Endothelial cell of umbilical vein (primary cell): ENCODE data around the gene EFCAB13. TPM values are rescaled to one million over a fixed set of nuclear protein-coding genes. Genes with fewer than 3 reads are reported as not detected.

Source experiments
- BruUV-seq: library from RNA; stranded (reverse); fragments of 400-500 nt; replicated peaks from 2 replicates; lab custom pipeline; 2021; lab: Mats Ljungman, UMichigan
- CTCF ChIA-PET: fragments of 300-600, 350-600 bp; sonication (Branson Sonifier 250); formaldehyde crosslinking; loops from one replicate; lab custom pipeline; 2021; ENCODE audit warnings: antibody characterized with exemption, inconsistent platforms; lab: Charles Lee
- POLR2A ChIA-PET: fragments of 300-600, 350-600 bp; sonication (Branson Sonifier 250); formaldehyde crosslinking; loops from one replicate; lab custom pipeline; 2021; ENCODE audit warnings: antibody characterized with exemption, inconsistent platforms; lab: Charles Lee
- DNase-seq: peaks from one replicate; pipeline ENCODE4 v3.0.0-alpha.2; 2011; ENCODE audit warnings: low read depth, low spot score
- FAIRE-seq: peaks from 2 replicates; lab custom pipeline; 2011; peaks lifted over from hg19 to GRCh38; lab: Jason Lieb, UNC
- H2AFZ ChIP-seq: 2 replicates; pipeline ENCODE4 v1.6.0; 2012; ENCODE audit warnings: low read depth, low read length, control low read depth, inconsistent platforms
- H3K27ac ChIP-seq: 2 replicates; pipeline ENCODE4 v1.5.1; 2011; ENCODE audit warnings: low read depth, mild to moderate bottlenecking, control low read depth, low read length, moderate library complexity; ENCODE audit not compliant: insufficient read depth
- H3K27me3 ChIP-seq, 2 experiments: 2 replicates each; pipeline versions ENCODE4 v1.6.0 to v1.6.1; 2011; ENCODE audit warnings: low read length in 2 of 2, mixed read lengths in 1 of 2; ENCODE audit not compliant: control insufficient read depth in 2 of 2, insufficient read depth in 2 of 2
- H3K36me3 ChIP-seq, 2 experiments: 2 replicates in 1 of 2; 3 replicates in 1 of 2; pipeline ENCODE4 v1.5.1; 2011; ENCODE audit warnings: low read length in 2 of 2, mild to moderate bottlenecking in 1 of 2, moderate library complexity in 1 of 2; ENCODE audit not compliant: control insufficient read depth in 2 of 2, insufficient read depth in 2 of 2; ENCODE audit errors: extremely low read depth in 1 of 2
- H3K4me1 ChIP-seq: 3 replicates; pipeline ENCODE4 v1.5.1; 2011; ENCODE audit warnings: mild to moderate bottlenecking, low read length; ENCODE audit not compliant: control insufficient read depth, insufficient read depth; ENCODE audit errors: extremely low read depth
- H3K4me2 ChIP-seq: 2 replicates; pipeline ENCODE4 v1.6.1; 2011; ENCODE audit warnings: low read length, control low read depth, mixed read lengths; ENCODE audit not compliant: insufficient read depth
- H3K4me3 ChIP-seq, 3 experiments: fragments of 200-600 bp in 1 of 3; sonication (generic), shearing (Covaris generic) in 1 of 3; replicated peaks in 1 of 3; 2 replicates each; pipeline ENCODE4 v1.5.1; 2011 to 2016; ENCODE audit warnings: control low read depth in 3 of 3, low read length in 3 of 3, mild to moderate bottlenecking in 2 of 3, inconsistent platforms in 1 of 3, low read depth in 1 of 3, moderate library complexity in 1 of 3; ENCODE audit not compliant: insufficient read depth in 1 of 3
- H3K79me2 ChIP-seq: 2 replicates; pipeline ENCODE4 v1.6.0; 2012; ENCODE audit warnings: low read length, inconsistent platforms; ENCODE audit not compliant: control insufficient read depth, insufficient read depth
- H3K9ac ChIP-seq: replicated peaks from 2 replicates; pipeline ENCODE3; 2011; ENCODE audit warnings: low read length, control low read depth; ENCODE audit not compliant: insufficient read depth; ENCODE audit errors: extremely low read depth
- H3K9me1 ChIP-seq: replicated peaks from 3 replicates; pipeline ENCODE4 v1.6.0; 2011; ENCODE audit warnings: mild to moderate bottlenecking, low read length; ENCODE audit not compliant: control insufficient read depth, insufficient read depth; ENCODE audit errors: extremely low read depth
- H3K9me3 ChIP-seq: replicated peaks from 2 replicates; pipeline ENCODE4 v1.5.1; 2012; ENCODE audit warnings: low read length, inconsistent platforms; ENCODE audit not compliant: control insufficient read depth, insufficient read depth
- H4K20me1 ChIP-seq: replicated peaks from 2 replicates; pipeline ENCODE3; 2011; ENCODE audit warnings: mild to moderate bottlenecking, low read length; ENCODE audit not compliant: control insufficient read depth, insufficient read depth; ENCODE audit errors: extremely low read depth
- CTCF ChIP-seq, 2 donors: IDR thresholded peaks; 1 replicate in 1 of 2; 2 replicates in 1 of 2; pipeline ENCODE4 v1.5.1; 2011; ENCODE audit warnings: low read length in 2 of 2, mild to moderate bottlenecking in 2 of 2, moderate library complexity in 2 of 2, control low read depth in 1 of 2, inconsistent platforms in 1 of 2, low read depth in 1 of 2; ENCODE audit not compliant: insufficient read depth in 1 of 2; ENCODE audit errors: extremely low read depth in 1 of 2
- EZH2 ChIP-seq: IDR thresholded peaks from 2 replicates; pipeline ENCODE4 v1.6.1; 2012; ENCODE audit warnings: borderline replicate concordance, low read depth, mild to moderate bottlenecking, moderate library complexity, low read length, inconsistent platforms; ENCODE audit not compliant: severe bottlenecking
- FOS ChIP-seq: IDR thresholded peaks from 2 replicates; pipeline ENCODE4 v1.6.1; 2011; ENCODE audit warnings: mild to moderate bottlenecking, low read length, moderate library complexity, borderline replicate concordance; ENCODE audit not compliant: insufficient read depth
- GATA2 ChIP-seq: IDR thresholded peaks from 2 replicates; pipeline ENCODE4 v1.7.0; 2011; ENCODE audit warnings: low read depth, mild to moderate bottlenecking, moderate library complexity, mixed read lengths, low read length; ENCODE audit not compliant: insufficient read length, insufficient read depth
- JUN ChIP-seq: IDR thresholded peaks from 2 replicates; pipeline ENCODE4 v1.6.1; 2011; ENCODE audit warnings: borderline replicate concordance, low read depth; ENCODE audit not compliant: insufficient read length, insufficient read depth
- MAX ChIP-seq: IDR thresholded peaks from 2 replicates; pipeline ENCODE4 v1.6.1; 2011; ENCODE audit not compliant: insufficient read depth, insufficient read length
- MYC ChIP-seq: IDR thresholded peaks from one replicate; pipeline ENCODE4 v1.6.1; 2011; ENCODE audit warnings: mild to moderate bottlenecking, low read depth, low read length
- POLR2A ChIP-seq: IDR thresholded peaks from 2 replicates; pipeline ENCODE4 v1.6.1; 2012; ENCODE audit warnings: low read depth, mild to moderate bottlenecking, control low read depth, low read length
- POLR2AphosphoS5 ChIP-seq: IDR thresholded peaks from 2 replicates; pipeline ENCODE4 v1.6.1; 2012; ENCODE audit warnings: low read depth, mild to moderate bottlenecking, control low read depth, low read length, moderate library complexity; ENCODE audit not compliant: insufficient read depth
- dilution Hi-C: fragments of 300-500 bp; cut with MboI; formaldehyde crosslinking; loops from one replicate; pipeline ENCODE4 v1.15.0; 2019; ENCODE audit warnings: low sequenced_read_pairs; ENCODE audit not compliant: extremely low pct_ligation_motif_present
- intact Hi-C: fragments of 100-400 bp; cut with micrococcal nuclease; formaldehyde crosslinking; loops from one replicate; pipeline ENCODE4 v1.10.0; 2022
- polyA plus RNA-seq, 4 experiments: library from polyadenylated mRNA; depleted of rRNA in 3 of 4; stranded (reverse) in 3 of 4; unstranded in 1 of 4; fragments of >200 nt; gene quantifications; 2 replicates each; pipeline versions ENCODE4 v1.2.1 to v1.2.3, GENCODE V29; 2011 to 2012; ENCODE audit warnings: missing spikeins in 1 of 4
- total RNA-seq: library from RNA; stranded (reverse); gene quantifications from 2 replicates; pipeline ENCODE4 v1.2.3, GENCODE V29; 2021

EFCAB13 gene
- total and polyA plus RNA-seq, 2 donors (not counting 3 experiments of a cell fraction or from before 2014, with no cell fraction given): 0.86 to 12.9 TPM

DNA sequence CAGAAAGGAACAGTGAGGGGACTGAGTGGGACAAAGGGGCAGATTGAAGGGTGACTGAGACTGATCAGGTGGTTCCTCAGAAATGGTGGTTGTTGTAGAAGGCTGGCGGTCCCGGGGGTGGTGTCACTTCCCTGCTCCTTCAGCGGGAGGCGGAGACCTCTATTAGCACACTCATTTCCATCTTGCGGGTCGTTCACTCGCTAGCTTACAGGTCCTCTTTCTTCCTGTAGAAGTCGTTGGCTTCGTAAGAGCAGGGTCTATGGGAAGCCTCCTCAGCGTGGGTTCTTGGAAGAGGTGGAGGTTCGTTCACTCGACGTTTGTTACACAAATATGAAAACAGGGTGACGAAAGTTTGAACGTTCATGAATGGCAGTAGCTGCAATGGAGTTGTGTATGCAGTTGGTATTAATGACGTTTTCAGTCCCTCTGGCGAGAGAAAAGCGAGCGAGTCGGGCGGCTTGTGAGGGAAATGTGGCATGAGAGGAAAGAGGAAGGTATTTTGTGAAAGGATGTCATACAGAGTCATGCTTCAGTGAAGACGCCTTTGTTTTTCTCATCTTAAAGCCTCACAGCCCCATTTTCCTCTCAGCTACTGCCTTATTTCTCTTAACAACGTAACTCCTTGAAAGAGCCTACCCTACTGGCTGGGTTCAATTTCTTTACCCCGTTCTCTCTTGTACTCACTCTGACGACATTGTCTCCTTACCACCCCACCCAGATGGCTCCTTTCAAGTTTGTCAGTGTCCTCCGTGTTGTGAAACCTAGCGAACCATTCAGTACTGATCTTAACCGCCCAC is 667 bp downstream of the EFCAB13 start:
- ChIA-PET POLR2A (interaction anchor here (1.4 kb wide), 1 partner anchor 9 kb away, joined by 5 read pairs; no protein-coding TSS in a partner anchor), CTCF (interaction anchor here (1.1 to 2.7 kb wide), 6 partner anchors 9 to 291 kb away, joined by 4 to 14 read pairs (median 6); no protein-coding TSS in a partner anchor)
- intact Hi-C loops: loop anchor here (5.0 kb wide), 1 partner anchor 293 kb away; no protein-coding TSS in a partner anchor
- Histone ChIP-seq H3K36me3 (no peaks in the 10 kb centered on the region), H3K27me3 (no peaks in the 10 kb centered on the region), H3K4me2 (peak overlapping the region; percentile 74), H3K9ac (peak overlapping the region; percentile 77), H3K4me1 (peaks cover 15% of the 10 kb centered on the region), H3K79me2 (no peaks in the 10 kb centered on the region), H3K9me1 (no peaks in the 10 kb centered on the region), H3K9me3 (no peaks in the 10 kb centered on the region), H3K4me3 (peak overlapping the region; percentile 31 to 73 (median 52)), H2AFZ (peak overlapping the region; percentile 73), H4K20me1 (no peaks in the 10 kb centered on the region), H3K27ac (peak overlapping the region; percentile 53)
- dilution Hi-C loops: no loop called here
- TF ChIP-seq POLR2A (peak; percentile 83), EZH2 (no peak)
- DNase-seq: peak; percentile 87
- BruUV-seq: TSS peak; percentile 97
- peak; percentile 79 for FAIRE-seq

- H3K4me3 ChIP-seq: no peak overlapping the region
- CTCF ChIA-PET: interaction anchor here (1.8 to 2.7 kb wide), 3 partner anchors 10 to 291 kb away, joined by 6 to 14 read pairs (median 8); no protein-coding TSS in a partner anchor
- H3K4me1 ChIP-seq: peaks cover 11% of the 10 kb centered on the region
- POLR2A ChIA-PET: no interaction called here
- intact Hi-C loops: no loop called here
- no peak overlapping the region for H2AFZ ChIP-seq
- no peaks in the 10 kb centered on the region for H3K79me2 ChIP-seq
- dilution Hi-C loops: no loop called here
- no peak overlapping the region for H3K9ac ChIP-seq
- H3K9me1 ChIP-seq: no peaks in the 10 kb centered on the region
- H3K4me2 ChIP-seq: no peak overlapping the region
- FAIRE-seq (no peak), DNase-seq (no peak)
- no peaks in the 10 kb centered on the region for H3K9me3 ChIP-seq
- H3K27me3 ChIP-seq: no peaks in the 10 kb centered on the region
- TF ChIP-seq GATA2: no peak
- no peak for TF ChIP-seq FOS
- TF ChIP-seq MYC: no peak
- TF ChIP-seq CTCF (IDR thresholded peaks at IDR 0.05; ENCODE audit: extremely low read depth in 1 of 2, insufficient read depth in 1 of 2, low read depth in 1 of 2, low read length in 2 of 2): no peak
- TF ChIP-seq POLR2AphosphoS5: no peak
- TF ChIP-seq POLR2A: no peak
- no peak for TF ChIP-seq EZH2
- TF ChIP-seq MAX: no peak
- no peak for TF ChIP-seq JUN
- H4K20me1 ChIP-seq: no peaks in the 10 kb centered on the region
- H3K36me3 ChIP-seq: no peaks in the 10 kb centered on the region
- BruUV-seq: no TSS peak
- no peak overlapping the region for H3K27ac ChIP-seq
Measured at GRCh38 chr17:47325176-47325575, 1.4 kb downstream of the EFCAB13 start.
